Muscle of leg (tissue), 11 donors: ENCODE data around the gene ZFPM1. TPM values are rescaled to one million over a fixed set of nuclear protein-coding genes. Genes with fewer than 3 reads are reported as not detected.
A peak's percentile ranks its signal among the peaks of the same experiment; 100 is the strongest.

ENCODE experiments used
- DNase-seq: peaks from one replicate; pipeline ENCODE4 v3.0.0; 2013
- H3K27ac ChIP-seq: one replicate; pipeline ENCODE4 v1.5.1; 2013; ENCODE audit warnings: mild to moderate bottlenecking, low read length, control low read depth
- H3K27me3 ChIP-seq: one replicate; pipeline ENCODE4 v1.6.1; 2013; ENCODE audit warnings: low read length; ENCODE audit not compliant: control insufficient read depth, insufficient read depth
- H3K36me3 ChIP-seq: one replicate; pipeline ENCODE4 v1.6.1; 2013; ENCODE audit warnings: low read length; ENCODE audit not compliant: control insufficient read depth, insufficient read depth
- H3K4me1 ChIP-seq: one replicate; pipeline ENCODE4 v1.6.1; 2013; ENCODE audit warnings: low read length; ENCODE audit not compliant: control insufficient read depth, insufficient read depth
- H3K4me3 ChIP-seq: one replicate; pipeline ENCODE4 v1.5.1; 2013; ENCODE audit warnings: low read length, control low read depth
- H3K9me3 ChIP-seq: replicated peaks from 2 replicates; pipeline ENCODE4 v1.6.1; 2013; ENCODE audit warnings: low read depth, low read length; ENCODE audit not compliant: control insufficient read depth
- WGBS: methylation state at CpG from one replicate; pipeline ENCODE4 v1.1.5; 2013; ENCODE audit warnings: missing lambda C conversion rate; ENCODE audit not compliant: insufficient coverage; 5-methylcytosine and 5-hydroxymethylcytosine counted together
- polyA plus RNA-seq, 8 donors: library from polyadenylated mRNA; unstranded; fragments of 120-200 nt; gene quantifications; one replicate each; pipeline versions ENCODE4 v1.2.1 to v1.2.3, GENCODE V29; 2013; ENCODE audit warnings: inconsistent platforms in 1 of 8, low replicate concordance in 1 of 8; ENCODE audit not compliant: insufficient read length in 8 of 8, insufficient read depth in 1 of 8
- total RNA-seq: library from RNA; stranded (reverse); fragments of 120-200 nt; gene quantifications from one replicate; pipeline ENCODE4 v1.2.4, GENCODE V29; 2013

The ZFPM1 gene
- total and polyA plus RNA-seq, 9 donors = 0.89 to 3.3 (median 1.6) TPM

GRCh38 chr16:88426018-88426417 lies 27.1 kb upstream of the ZFPM1 start:
- Histone ChIP-seq H3K4me1 (peaks cover 32% of the 10 kb centered on the region), H3K27me3 (peaks cover 24% of the 10 kb centered on the region), H3K27ac (no peak overlapping the region), H3K36me3 (no peaks in the 10 kb centered on the region), H3K9me3 (no peaks in the 10 kb centered on the region), H3K4me3 (no peak overlapping the region)
- DNase-seq = no peak
- WGBS = 81% methylated on average over 13 of the region's 13 CpGs

- H3K4me3 ChIP-seq = no peak overlapping the region
- H3K36me3 ChIP-seq = no peaks in the 10 kb centered on the region
- H3K27ac ChIP-seq = no peak overlapping the region
- peaks cover 34% of the 10 kb centered on the region for H3K27me3 ChIP-seq
- H3K4me1 ChIP-seq = peaks cover 41% of the 10 kb centered on the region
- no peaks in the 10 kb centered on the region for H3K9me3 ChIP-seq
- WGBS = 70% methylated on average over 19 of the region's 19 CpGs
- DNase-seq = no peak
Observed at GRCh38 chr16:88427376-88427775, 25.7 kb upstream of the ZFPM1 start.

- H3K27me3 ChIP-seq = peaks cover 41% of the 10 kb centered on the region
- 80% methylated on average over 19 of the region's 19 CpGs for WGBS
- no peak for DNase-seq
- H3K27ac ChIP-seq = no peak overlapping the region
- H3K4me3 ChIP-seq = no peak overlapping the region
- peaks cover 42% of the 10 kb centered on the region for H3K4me1 ChIP-seq
- no peaks in the 10 kb centered on the region for H3K36me3 ChIP-seq
- no peaks in the 10 kb centered on the region for H3K9me3 ChIP-seq
Observed at GRCh38 chr16:88428156-88428555, 24.9 kb upstream of the ZFPM1 start.

- Histone ChIP-seq H3K27me3 (peaks cover 42% of the 10 kb centered on the region), H3K4me1 (peaks cover 42% of the 10 kb centered on the region)
- 49% methylated on average over 25 of the region's 34 CpGs for WGBS
Observed at GRCh38 chr16:88428616-88429386, 24.3 kb upstream of the ZFPM1 start.

GRCh38 chr16:88429387-88430184 lies 23.5 kb upstream of the ZFPM1 start:
- no peaks in the 10 kb centered on the region for H3K9me3 ChIP-seq
- no peaks in the 10 kb centered on the region for H3K36me3 ChIP-seq
- H3K4me3 ChIP-seq = peak overlapping the region; percentile 38
- no peak overlapping the region for H3K27ac ChIP-seq
- H3K4me1 ChIP-seq = peaks cover 36% of the 10 kb centered on the region
- H3K27me3 ChIP-seq = peaks cover 42% of the 10 kb centered on the region
- DNase-seq = no peak
- WGBS = 52% methylated on average over 38 of the region's 48 CpGs

More at GRCh38 chr16:88428616-88429386, 24.3 kb upstream of the ZFPM1 start:
- DNase-seq = no peak
- Histone ChIP-seq H3K27ac (no peak overlapping the region), H3K36me3 (no peaks in the 10 kb centered on the region), H3K4me3 (no peak overlapping the region), H3K9me3 (no peaks in the 10 kb centered on the region)

GRCh38 chr16:88430185-88430523 lies 22.9 kb upstream of the ZFPM1 start:
- H3K36me3 ChIP-seq = no peaks in the 10 kb centered on the region
- no peaks in the 10 kb centered on the region for H3K9me3 ChIP-seq
- H3K4me3 ChIP-seq = peak overlapping the region; percentile 38
- no peak for DNase-seq
- H3K27ac ChIP-seq = no peak overlapping the region
- peaks cover 31% of the 10 kb centered on the region for H3K4me1 ChIP-seq
- WGBS = 2% methylated on average over 36 of the region's 36 CpGs
- peaks cover 42% of the 10 kb centered on the region for H3K27me3 ChIP-seq

- peaks cover 42% of the 10 kb centered on the region for H3K27me3 ChIP-seq
- DNase-seq = no peak
- H3K4me3 ChIP-seq = peak overlapping the region; percentile 38
- H3K4me1 ChIP-seq = peaks cover 32% of the 10 kb centered on the region
- H3K27ac ChIP-seq = no peak overlapping the region
- no peaks in the 10 kb centered on the region for H3K9me3 ChIP-seq
- no peaks in the 10 kb centered on the region for H3K36me3 ChIP-seq
- whole genome bisulfite sequencing = 12% methylated on average over 75 of the region's 80 CpGs
Observed at GRCh38 chr16:88430524-88431446, 22.3 kb upstream of the ZFPM1 start.

GRCh38 chr16:88431651-88432050 lies 21.4 kb upstream of the ZFPM1 start:
- H3K36me3 ChIP-seq = no peaks in the 10 kb centered on the region
- peaks cover 32% of the 10 kb centered on the region for H3K4me1 ChIP-seq
- 90% methylated on average over 22 of the region's 22 CpGs for WGBS
- DNase-seq = no peak
- H3K4me3 ChIP-seq = no peak overlapping the region
- H3K27ac ChIP-seq = no peak overlapping the region
- no peaks in the 10 kb centered on the region for H3K9me3 ChIP-seq
- H3K27me3 ChIP-seq = peaks cover 42% of the 10 kb centered on the region

GRCh38 chr16:88432174-88432573 lies 20.9 kb upstream of the ZFPM1 start:
- DNase-seq = no peak
- Histone ChIP-seq H3K9me3 (no peaks in the 10 kb centered on the region), H3K36me3 (no peaks in the 10 kb centered on the region), H3K27me3 (peaks cover 42% of the 10 kb centered on the region), H3K4me1 (peaks cover 32% of the 10 kb centered on the region), H3K27ac (no peak overlapping the region), H3K4me3 (no peak overlapping the region)
- 82% methylated on average over 22 of the region's 22 CpGs for WGBS
